Right lobe of liver (tissue), 6 donors: Measurements from ENCODE around the gene SKAP2. TPM values are rescaled to one million over a fixed set of nuclear protein-coding genes. Genes with fewer than 3 reads are reported as not detected.
A peak's percentile ranks its signal among the peaks of the same experiment; 100 is the strongest.

Source experiments
- ATAC-seq, 4 donors: fragments of 200-7000 bp; cut with Tn5 transposase; one replicate each; pipeline ENCODE4 v1.9.1; 2020; ENCODE audit warnings: mild to moderate bottlenecking in 4 of 4, moderate library complexity in 4 of 4
- DNase-seq, 3 donors: peaks; one replicate each; pipeline ENCODE4 v3.0.0-alpha.2; 2020
- H3K27ac ChIP-seq, 3 donors: fragments of 200-600 bp; one replicate each; pipeline ENCODE4 v1.8.0; 2022
- H3K27me3 ChIP-seq, 2 donors: fragments of 200-600 bp; one replicate each; pipeline ENCODE4 v1.8.0; 2022
- H3K36me3 ChIP-seq, 4 donors: fragments of 200-600 bp; sonication (generic) in 1 of 4; one replicate each; pipeline versions ENCODE4 v1.5.1 to v1.8.0; 2017 to 2022; ENCODE audit warnings: control low read depth in 1 of 4
- H3K4me1 ChIP-seq, 4 donors: fragments of 200-600 bp; sonication (generic) in 1 of 4; one replicate each; pipeline versions ENCODE4 v1.5.1 to v1.8.0; 2017 to 2022; ENCODE audit warnings: control low read depth in 1 of 4
- H3K4me3 ChIP-seq, 3 donors: fragments of 200-600 bp; one replicate each; pipeline ENCODE4 v1.8.0; 2022
- H3K9me3 ChIP-seq, 4 donors: fragments of 200-600 bp; sonication (generic) in 1 of 4; one replicate each; pipeline versions ENCODE4 v1.5.1 to v1.8.0; 2017 to 2022; ENCODE audit warnings: control low read depth in 1 of 4
- CTCF ChIP-seq, 4 donors: fragments of 200-600 bp in 3 of 4; fragments of 450-650 bp in 1 of 4; IDR thresholded peaks; one replicate each; pipeline versions ENCODE4 v1.5.1 to v1.8.0; 2016 to 2022; ENCODE audit warnings: antibody characterized with exemption in 4 of 4, mild to moderate bottlenecking in 2 of 4
- POLR2A ChIP-seq: fragments of 450-650 bp; IDR thresholded peaks from one replicate; pipeline ENCODE4 v1.6.1; 2017; ENCODE audit warnings: antibody characterized with exemption, mild to moderate bottlenecking
- WGBS: methylation state at CpG from one replicate; pipeline ENCODE4 v1.1.6; 2018; ENCODE audit warnings: low coverage, low lambda C conversion rate; ENCODE audit not compliant: insufficient coverage; ENCODE audit errors: missing lambda C conversion rate; 5-methylcytosine and 5-hydroxymethylcytosine counted together
- intact Hi-C, 2 donors: fragments of 100-400 bp; cut with DNase I; formaldehyde crosslinking; loops; one replicate each; pipeline versions ENCODE4 v1.11.2 to v1.14.1; 2022
- total RNA-seq, 6 experiments: library from RNA; depleted of rRNA in 2 of 6; stranded (reverse); fragments of >200 nt in 2 of 6; fragmentation: NEBNext Ultra II Directional in 3 of 6; extraction: Animal tissue kit (Norgen Biotek cat#: 25700) in 3 of 6; gene quantifications; one replicate each; pipeline versions ENCODE4 v1.1.0 to v1.2.4, GENCODE V29; 2016 to 2023
- donor health status: DM: no; HTN: yes; CAD: no.
- donor health status: DM: no; HTN: no; CAD: no.
- donor health status: DM: no; HTN: no; CAD: no.
- donor health status: DM: no; HTN: yes; CAD: no.
- donor health status: DM: no; HTN: yes; CAD: no.

The SKAP2 gene
- total RNA-seq, 6 experiments from 2014 or later = 4.7 to 19.6 (median 9.0) TPM

- intact Hi-C loops = no loop called here
- H3K4me1 ChIP-seq = peaks cover 0 to 8% (median 0%) of the 10 kb centered on the region in 4 donors
- ATAC-seq = peak; percentile 28 to 60 (median 48)
These were observed 176.0 kb downstream of the SKAP2 start for GRCh38 chr7:26688388-26688787.

GRCh38 chr7:26687032-26687431 lies 177.4 kb downstream of the SKAP2 start:
- Histone ChIP-seq H3K4me3 (no peak overlapping the region), H3K36me3 (no peaks in the 10 kb centered on the region), H3K27ac (no peak overlapping the region), H3K4me1 (peaks cover 0 to 8% (median 0%) of the 10 kb centered on the region in 4 donors), H3K9me3 (no peaks in the 10 kb centered on the region), H3K27me3 (no peaks in the 10 kb centered on the region)
- TF ChIP-seq CTCF (IDR thresholded peaks at IDR 0.05) (no peak), POLR2A (no peak)
- WGBS = 68% methylated on average over 4 of the region's 4 CpGs
- DNase-seq (no peak), ATAC-seq (no peak)
- intact Hi-C loops = no loop called here

More at GRCh38 chr7:26688388-26688787, 176.0 kb downstream of the SKAP2 start:
- Histone ChIP-seq H3K27me3 (no peaks in the 10 kb centered on the region), H3K9me3 (no peaks in the 10 kb centered on the region), H3K4me3 (no peak overlapping the region), H3K27ac (no peak overlapping the region), H3K36me3 (no peaks in the 10 kb centered on the region)
- TF ChIP-seq CTCF (IDR thresholded peaks at IDR 0.05) (no peak), POLR2A (no peak)
- DNase-seq = no peak

- WGBS = 36% methylated on average over 2 of the region's 2 CpGs
- peaks cover 0 to 8% (median 0%) of the 10 kb centered on the region in 4 donors for H3K4me1 ChIP-seq
- H3K27me3 ChIP-seq = no peaks in the 10 kb centered on the region
- DNase-seq (peak in 1 of 3 donors; percentile 25), ATAC-seq (peak; percentile 48 to 76 (median 52))
- no peak overlapping the region for H3K27ac ChIP-seq
- intact Hi-C loops = no loop called here
- TF ChIP-seq CTCF (IDR thresholded peaks at IDR 0.05) = peak; percentile 62 to 84 (median 75)
- no peak for TF ChIP-seq POLR2A
- H3K9me3 ChIP-seq = no peaks in the 10 kb centered on the region
- no peak overlapping the region for H3K4me3 ChIP-seq
- H3K36me3 ChIP-seq = no peaks in the 10 kb centered on the region
These were observed 177.9 kb downstream of the SKAP2 start for GRCh38 chr7:26686448-26686981.

- H3K27me3 ChIP-seq = no peaks in the 10 kb centered on the region
- ATAC-seq = no peak
- DNase-seq = no peak
- peaks cover 0 to 7% (median 0%) of the 10 kb centered on the region in 4 donors for H3K4me1 ChIP-seq
- WGBS = 27% methylated on average over 4 of the region's 4 CpGs
- TF ChIP-seq POLR2A = no peak
- no peak for TF ChIP-seq CTCF (IDR thresholded peaks at IDR 0.05)
- H3K27ac ChIP-seq = no peak overlapping the region
- H3K9me3 ChIP-seq = no peaks in the 10 kb centered on the region
- H3K36me3 ChIP-seq = no peaks in the 10 kb centered on the region
- H3K4me3 ChIP-seq = no peak overlapping the region
- intact Hi-C loops = no loop called here
These were observed 178.8 kb downstream of the SKAP2 start for GRCh38 chr7:26685606-26686005.

GRCh38 chr7:26684447-26684846 lies 179.9 kb downstream of the SKAP2 start:
- H3K9me3 ChIP-seq = no peaks in the 10 kb centered on the region
- no peak overlapping the region for H3K4me3 ChIP-seq
- DNase-seq (no peak), ATAC-seq (no peak)
- TF ChIP-seq POLR2A (no peak), CTCF (IDR thresholded peaks at IDR 0.05) (no peak)
- intact Hi-C loops = no loop called here
- no peaks in the 10 kb centered on the region for H3K27me3 ChIP-seq
- no peaks in the 10 kb centered on the region for H3K36me3 ChIP-seq
- 59% methylated on average over 3 of the region's 3 CpGs for WGBS
- H3K27ac ChIP-seq = no peak overlapping the region
- peaks cover 0 to 5% (median 0%) of the 10 kb centered on the region in 4 donors for H3K4me1 ChIP-seq
